AG04450 (cell line): Measurements from ENCODE around the gene MILR1. TPM values are rescaled to one million over a fixed set of nuclear protein-coding genes. Genes with fewer than 3 reads are reported as not detected.
"Not testable (repeated sequence)": the region's sequence is repeated elsewhere in the genome, so short reads cannot be mapped to it uniquely, and the experiment has no call there.

Source experiments
- CTCF ChIA-PET: fragments of 300-600, 350-600 bp; formaldehyde crosslinking; extraction: SDS; loops from one replicate; lab custom pipeline; 2022; ENCODE audit warnings: antibody characterized with exemption, inconsistent platforms; lab: Charles Lee
- POLR2A ChIA-PET: fragments of 350-600 bp; formaldehyde crosslinking; extraction: SDS; loops from one replicate; lab custom pipeline; 2021; ENCODE audit warnings: antibody characterized with exemption, inconsistent platforms; lab: Yijun Ruan, JAX
- DNase-seq: peaks from one replicate; pipeline ENCODE4 v3.0.0-alpha.2; 2011; ENCODE audit warnings: low read depth, low spot score
- H3K27ac ChIP-seq: one replicate; pipeline ENCODE4 v1.5.1; 2012; ENCODE audit warnings: low read depth, low read length, control low read depth
- H3K27me3 ChIP-seq: one replicate; pipeline ENCODE4 v1.6.0; 2012; ENCODE audit warnings: low read length; ENCODE audit not compliant: control insufficient read depth, insufficient read depth
- H3K4me3 ChIP-seq: 2 replicates; pipeline ENCODE4 v1.5.1; 2011; ENCODE audit warnings: mild to moderate bottlenecking, low read depth, low read length, control low read depth
- H3K9me3 ChIP-seq: 2 replicates; pipeline ENCODE4 v1.5.1; 2012; ENCODE audit warnings: low read length; ENCODE audit not compliant: control insufficient read depth, insufficient read depth
- CTCF ChIP-seq: IDR thresholded peaks from 2 replicates; pipeline ENCODE4 v1.5.1; 2011; ENCODE audit warnings: low read depth, low read length, control low read depth, inconsistent platforms
- polyA plus RNA-seq: library from polyadenylated mRNA; depleted of rRNA; stranded (reverse); fragments of >200 nt; gene quantifications from 2 replicates; pipeline ENCODE4 v1.2.3, GENCODE V29; 2011

MILR1 gene
- polyA plus RNA-seq, 1 experiment = 5.4 TPM

GRCh38 chr17:64491034-64491860 lies 42.3 kb downstream of the MILR1 start:
- no peak overlapping the region for H3K4me3 ChIP-seq
- no peaks in the 10 kb centered on the region for H3K27me3 ChIP-seq
- H3K27ac ChIP-seq = no peak overlapping the region
- DNase-seq = no peak
- ChIA-PET POLR2A (interaction anchor here (0.6 to 1.1 kb wide), 2 partner anchors 68 to 71 kb away, joined by 3 to 5 read pairs; no protein-coding TSS in a partner anchor), CTCF (interaction anchor here (0.6 to 11.8 kb wide), 20 partner anchors 11 to 346 kb away, joined by 3 to 236 read pairs (median 4); partner anchors contain the start of gene MILR1)
- no peaks in the 10 kb centered on the region for H3K9me3 ChIP-seq
- peak; percentile 73 for TF ChIP-seq CTCF

- POLR2A ChIA-PET = interaction anchor here (1.2 kb wide), 1 partner anchor 13 kb away, joined by 3 read pairs; no protein-coding TSS in a partner anchor
- no peak for TF ChIP-seq CTCF
- Histone ChIP-seq H3K4me3 (no peak overlapping the region), H3K27me3 (no peaks in the 10 kb centered on the region), H3K27ac (no peak overlapping the region), H3K9me3 (no peaks in the 10 kb centered on the region)
- no peak for DNase-seq
- CTCF ChIA-PET = interaction anchor here (0.8 to 11.8 kb wide), 15 partner anchors 11 to 172 kb away, joined by 3 to 236 read pairs (median 4); partner anchors contain the start of gene MILR1
Observed at GRCh38 chr17:64491994-64492393, 43.1 kb downstream of the MILR1 start.

- H3K27me3 ChIP-seq = no peaks in the 10 kb centered on the region
- no peaks in the 10 kb centered on the region for H3K9me3 ChIP-seq
- CTCF ChIA-PET = interaction anchor here (0.7 to 11.8 kb wide), 14 partner anchors 11 to 166 kb away, joined by 3 to 236 read pairs (median 4); partner anchors contain the start of genes CEP95 and MILR1
- TF ChIP-seq CTCF = peak; percentile 60
- POLR2A ChIA-PET = interaction anchor here (0.7 to 1.2 kb wide), 2 partner anchors 13 to 14 kb away, joined by 3 read pairs; partner anchors contain the start of gene CEP95
- H3K4me3 ChIP-seq = no peak overlapping the region
- no peak overlapping the region for H3K27ac ChIP-seq
- no peak for DNase-seq
Observed at GRCh38 chr17:64492481-64493109, 43.7 kb downstream of the MILR1 start.

- ChIA-PET POLR2A (no interaction called here), CTCF (interaction anchor here (0.6 to 11.8 kb wide), 3 partner anchors 65 to 188 kb away, joined by 3 to 236 read pairs (median 3); no protein-coding TSS in a partner anchor)
- no peak for DNase-seq
- Histone ChIP-seq H3K9me3 (no peaks in the 10 kb centered on the region), H3K27ac (no peak overlapping the region), H3K4me3 (no peak overlapping the region), H3K27me3 (no peaks in the 10 kb centered on the region)
- TF ChIP-seq CTCF = no peak
Observed at GRCh38 chr17:64494121-64494520, 45.2 kb downstream of the MILR1 start.

GRCh38 chr17:64495300-64495699 lies 46.4 kb downstream of the MILR1 start:
- not testable (repeated sequence) for H3K4me3 ChIP-seq
- CTCF ChIA-PET = interaction anchor here (0.6 to 11.8 kb wide), 2 partner anchors 76 to 99 kb away, joined by 5 to 236 read pairs; no protein-coding TSS in a partner anchor
- POLR2A ChIA-PET = interaction anchor here (1.0 to 1.1 kb wide), 2 partner anchors 9 to 10 kb away, joined by 3 read pairs; no protein-coding TSS in a partner anchor

More at GRCh38 chr17:64495300-64495699, 46.4 kb downstream of the MILR1 start:
- not testable (repeated sequence) for DNase-seq, H3K9me3 ChIP-seq, H3K27me3 ChIP-seq, H3K27ac ChIP-seq
